B cell (primary cell): ENCODE data around the gene PDZD8. TPM values are rescaled to one million over a fixed set of nuclear protein-coding genes. Genes with fewer than 3 reads are reported as not detected.

Source experiments
- ATAC-seq: fragments of 200-7000 bp; cut with Tn5 transposase; one replicate; pipeline ENCODE4 v1.10.0; 2021; ENCODE audit warnings: low read depth, mild to moderate bottlenecking, moderate number of reproducible peaks, moderate library complexity
- CTCF ChIA-PET: fragments of 350-600 bp; sonication (Branson Sonifier 250); formaldehyde crosslinking; loops from one replicate; lab custom pipeline; 2021; ENCODE audit warnings: antibody characterized with exemption, inconsistent platforms; lab: Charles Lee
- POLR2A ChIA-PET: fragments of 350-600 bp; sonication (Branson Sonifier 250); formaldehyde crosslinking; loops from one replicate; lab custom pipeline; 2021; ENCODE audit warnings: antibody characterized with exemption; lab: Charles Lee
- DNase-seq: peaks from one replicate; pipeline ENCODE4 v3.0.0; 2013
- H2AFZ ChIP-seq: 2 replicates; pipeline ENCODE4 v1.6.1; 2012; ENCODE audit warnings: mild to moderate bottlenecking, low read depth, low read length; ENCODE audit not compliant: insufficient read depth, poor library complexity, severe bottlenecking
- H3K27ac ChIP-seq, 2 donors: 1 replicate in 1 of 2; 2 replicates in 1 of 2; pipeline ENCODE4 v1.5.1; 2012 to 2013; ENCODE audit warnings: low read length in 2 of 2, mild to moderate bottlenecking in 2 of 2, moderate library complexity in 1 of 2
- H3K27me3 ChIP-seq, 4 experiments: fragments of 200-600 bp in 1 of 4; sonication (generic) in 1 of 4; replicated peaks in 1 of 4; 1 replicate in 2 of 4; 2 replicates in 2 of 4; pipeline versions ENCODE4 v1.6.1 to v1.7.0; 2013 to 2016; ENCODE audit warnings: low read length in 3 of 4, mild to moderate bottlenecking in 2 of 4, mixed read lengths in 1 of 4, moderate library complexity in 1 of 4; ENCODE audit not compliant: insufficient read depth in 4 of 4, control insufficient read depth in 3 of 4; ENCODE audit errors: control extremely low read depth in 1 of 4
- H3K36me3 ChIP-seq, 2 experiments: replicated peaks in 1 of 2; 1 replicate in 1 of 2; 2 replicates in 1 of 2; pipeline versions ENCODE4 v1.6.1 to v1.7.1; 2013; ENCODE audit warnings: low read length in 1 of 2; ENCODE audit not compliant: insufficient read depth in 2 of 2, control insufficient read depth in 1 of 2; ENCODE audit errors: control extremely low read depth in 1 of 2, extremely low read depth in 1 of 2
- H3K4me1 ChIP-seq, 2 donors: fragments of 200-600 bp in 1 of 2; sonication (generic) in 1 of 2; 1 replicate in 1 of 2; 2 replicates in 1 of 2; pipeline versions ENCODE4 v1.5.1 to v1.6.1; 2013 to 2017; ENCODE audit warnings: low read length in 2 of 2; ENCODE audit not compliant: control insufficient read depth in 2 of 2, insufficient read depth in 2 of 2
- H3K4me2 ChIP-seq: replicated peaks from 2 replicates; pipeline ENCODE3; 2012; ENCODE audit warnings: mild to moderate bottlenecking, low read depth, low read length; ENCODE audit not compliant: poor library complexity, severe bottlenecking
- H3K4me3 ChIP-seq, 5 experiments: fragments of 200-600 bp in 1 of 5; sonication (generic) in 1 of 5; 1 replicate in 3 of 5; 2 replicates in 2 of 5; pipeline versions ENCODE4 v1.5.1 to v1.7.0; 2011 to 2016; ENCODE audit warnings: low read length in 4 of 5, mild to moderate bottlenecking in 4 of 5, low read depth in 2 of 5, control low read depth in 1 of 5, moderate library complexity in 1 of 5; ENCODE audit not compliant: insufficient read depth in 1 of 5; ENCODE audit errors: control extremely low read depth in 1 of 5, extremely low read depth in 1 of 5
- H3K79me2 ChIP-seq: fragments of 200-600 bp; sonication (generic); one replicate; pipeline ENCODE4 v1.6.0; 2016; ENCODE audit warnings: low read length; ENCODE audit not compliant: control insufficient read depth, insufficient read depth
- H3K9ac ChIP-seq: fragments of 200-600 bp; sonication (generic); 2 replicates; pipeline ENCODE4 v1.6.1; 2017; ENCODE audit warnings: mild to moderate bottlenecking, low read length, moderate library complexity
- H3K9me3 ChIP-seq, 3 donors: one replicate each; pipeline versions ENCODE4 v1.6.1 to v1.7.1; 2013; ENCODE audit warnings: low read length in 2 of 3; ENCODE audit not compliant: control insufficient read depth in 2 of 3, insufficient read depth in 1 of 3; ENCODE audit errors: control extremely low read depth in 1 of 3
- H4K20me1 ChIP-seq: 2 replicates; pipeline ENCODE4 v1.6.0; 2012; ENCODE audit warnings: mild to moderate bottlenecking, low read length; ENCODE audit not compliant: insufficient read depth, control insufficient read depth, poor library complexity, severe bottlenecking
- H3K27ac Mint-ChIP-seq: one replicate; pipeline ENCODE4 v1.8.0; 2021; ENCODE audit warnings: mixed read lengths
- H3K27me3 Mint-ChIP-seq: one replicate; pipeline ENCODE4 v1.8.0; 2021; ENCODE audit warnings: mixed read lengths
- H3K4me1 Mint-ChIP-seq: one replicate; pipeline ENCODE4 v1.8.0; 2021; ENCODE audit warnings: mixed read lengths
- H3K4me3 Mint-ChIP-seq: one replicate; pipeline ENCODE4 v1.8.0; 2021; ENCODE audit warnings: mixed read lengths
- H3K9me3 Mint-ChIP-seq: one replicate; pipeline ENCODE4 v1.8.0; 2022; ENCODE audit warnings: mixed read lengths; ENCODE audit not compliant: insufficient read depth
- CTCF ChIP-seq: fragments of 200-600 bp; IDR thresholded peaks from one replicate; pipeline ENCODE4 v1.8.0; 2022; ENCODE audit warnings: antibody characterized with exemption, mild to moderate bottlenecking
- EZH2 ChIP-seq: IDR thresholded peaks from 2 replicates; pipeline ENCODE4 v1.6.1; 2012; ENCODE audit warnings: borderline replicate concordance, low read depth, mild to moderate bottlenecking, moderate library complexity, low read length; ENCODE audit not compliant: insufficient read depth, poor library complexity, severe bottlenecking
- WGBS: methylation state at CpG from one replicate; pipeline ENCODE4 v1.1.5; 2013; ENCODE audit warnings: missing lambda C conversion rate; ENCODE audit not compliant: insufficient coverage; 5-methylcytosine and 5-hydroxymethylcytosine counted together
- intact Hi-C: fragments of 100-400 bp; cut with micrococcal nuclease; formaldehyde crosslinking; loops from one replicate; pipeline ENCODE4 v1.10.0; 2022
- polyA plus RNA-seq: library from polyadenylated mRNA; depleted of rRNA; stranded (reverse); fragments of >200 nt; gene quantifications from 2 replicates; pipeline ENCODE4 v1.2.3, GENCODE V29; 2012
- total RNA-seq, 2 donors: library from RNA; stranded (reverse); fragments of 120-200 nt in 1 of 2; gene quantifications; 1 replicate in 1 of 2; 2 replicates in 1 of 2; pipeline versions ENCODE4 v1.2.3 to v1.2.4, GENCODE V29; 2013 to 2022

PDZD8 gene
- total and polyA plus RNA-seq, 2 donors (not counting 1 experiment from before 2014, with no cell fraction given): 4.9 to 13.2 TPM

- intact Hi-C loops: no loop called here
- Histone ChIP-seq H3K9ac (no peak overlapping the region), H3K36me3 (no peaks in the 10 kb centered on the region), H3K4me3 (no peak overlapping the region), H3K4me2 (no peak overlapping the region), H3K4me1 (no peaks in the 10 kb centered on the region), H3K27ac (no peak overlapping the region), H3K9me3 (no peaks in the 10 kb centered on the region), H3K27me3 (no peaks in the 10 kb centered on the region), H2AFZ (no peak overlapping the region), H4K20me1 (no peaks in the 10 kb centered on the region), H3K79me2 (no peaks in the 10 kb centered on the region)
- 100% methylated on average over 1 of the region's 3 CpGs for WGBS
- ChIA-PET CTCF (no interaction called here), POLR2A (no interaction called here)
- H3K27me3 Mint-ChIP-seq: peaks cover 12% of the 10 kb centered on the region
- H3K27ac Mint-ChIP-seq: no peak overlapping the region
- TF ChIP-seq CTCF: no peak
- TF ChIP-seq EZH2: no peak
- DNase-seq (no peak), ATAC-seq (no peak)
- no peaks in the 10 kb centered on the region for H3K4me1 Mint-ChIP-seq
- no peak overlapping the region for H3K4me3 Mint-ChIP-seq
- no peaks in the 10 kb centered on the region for H3K9me3 Mint-ChIP-seq
Measured at GRCh38 chr10:117398029-117398428, 22.8 kb upstream of the PDZD8 start.

GRCh38 chr10:117391436-117392205 lies 16.4 kb upstream of the PDZD8 start:
- POLR2A ChIA-PET: no interaction called here
- no peak for ATAC-seq
- H3K27me3 ChIP-seq: peaks cover 0 to 21% (median 12%) of the 10 kb centered on the region in 4 experiments
- Mint-ChIP-seq H3K4me3 (no peak overlapping the region), H3K4me1 (no peaks in the 10 kb centered on the region), H3K27ac (no peak overlapping the region), H3K9me3 (no peaks in the 10 kb centered on the region), H3K27me3 (peaks cover 57% of the 10 kb centered on the region)
- CTCF ChIA-PET: no interaction called here
- no peak overlapping the region for H2AFZ ChIP-seq
- no peak overlapping the region for H3K4me3 ChIP-seq
- no peaks in the 10 kb centered on the region for H3K36me3 ChIP-seq
- no peak overlapping the region for H3K4me2 ChIP-seq
- 73% methylated on average over 4 of the region's 4 CpGs for WGBS
- no peaks in the 10 kb centered on the region for H3K9me3 ChIP-seq
- intact Hi-C loops: no loop called here
- H3K4me1 ChIP-seq: no peaks in the 10 kb centered on the region
- no peaks in the 10 kb centered on the region for H4K20me1 ChIP-seq
- no peak for DNase-seq
- no peaks in the 10 kb centered on the region for H3K79me2 ChIP-seq
- H3K9ac ChIP-seq: no peak overlapping the region
- TF ChIP-seq EZH2: no peak
- TF ChIP-seq CTCF: no peak
- no peak overlapping the region for H3K27ac ChIP-seq
